HepG2 (cell line): ENCODE measurements around the gene GAREM1. TPM values are rescaled to one million over a fixed set of nuclear protein-coding genes. Genes with fewer than 3 reads are reported as not detected.

Experiments
- ATAC-seq: fragments of 200-7000 bp; cut with Tn5 transposase; 3 replicates; pipeline ENCODE4 v1.9.1; 2020; ENCODE audit warnings: mild to moderate bottlenecking, moderate library complexity
- BruUV-seq: library from RNA; stranded (reverse); fragments of 400-500 nt; replicated peaks from 2 replicates; lab custom pipeline; 2021; lab: Mats Ljungman, UMichigan
- CTCF ChIA-PET: fragments of 300-600 bp; formaldehyde crosslinking; extraction: SDS; loops from one replicate; lab custom pipeline; 2021; ENCODE audit warnings: low total read pairs, inconsistent platforms, low intra/inter-chr PET ratio; lab: Yijun Ruan, JAX
- POLR2A ChIA-PET: fragments of 350-600 bp; sonication (Branson Sonifier 250); formaldehyde crosslinking; loops from one replicate; lab custom pipeline; 2020; ENCODE audit warnings: antibody characterized with exemption, inconsistent platforms; lab: Yijun Ruan, JAX
- DNase-seq: peaks from one replicate; pipeline ENCODE4 v3.0.0-alpha.2; 2015; ENCODE audit warnings: low spot score
- FAIRE-seq: peaks from 3 replicates; lab custom pipeline; 2011; peaks lifted over from hg19 to GRCh38; lab: Jason Lieb, UNC
- H2AFZ ChIP-seq: one replicate; pipeline ENCODE4 v1.6.1; 2011; ENCODE audit warnings: low read length, inconsistent platforms
- H3K27ac ChIP-seq: fragments of 300-600 bp; 3 replicates; pipeline ENCODE4 v1.8.0; 2011; ENCODE audit warnings: mixed run types, mild to moderate bottlenecking, mixed read lengths, low read length, inconsistent platforms; ENCODE audit not compliant: insufficient read depth; ENCODE audit errors: extremely low read length
- H3K27me3 ChIP-seq, 2 experiments: fragments of 200-600 bp in 1 of 2; 2 replicates in 1 of 2; 3 replicates in 1 of 2; pipeline versions ENCODE4 v1.6.0 to v1.8.0; 2011; ENCODE audit warnings: low read length in 2 of 2, mild to moderate bottlenecking in 2 of 2, moderate library complexity in 2 of 2, inconsistent platforms in 1 of 2; ENCODE audit not compliant: insufficient read depth in 2 of 2, control insufficient read depth in 1 of 2
- H3K36me3 ChIP-seq, 2 experiments: fragments of 200-600 bp in 1 of 2; replicated peaks in 1 of 2; 2 replicates in 1 of 2; 3 replicates in 1 of 2; pipeline versions ENCODE4 v1.5.1 to v1.8.0; 2011; ENCODE audit warnings: low read length in 2 of 2, inconsistent platforms in 1 of 2; ENCODE audit not compliant: insufficient read depth in 2 of 2, control insufficient read depth in 1 of 2
- H3K4me1 ChIP-seq: 2 replicates; pipeline ENCODE4 v1.5.1; 2012; ENCODE audit warnings: low read length, inconsistent platforms; ENCODE audit not compliant: insufficient read depth
- H3K4me2 ChIP-seq: 2 replicates; pipeline ENCODE4 v1.6.0; 2011; ENCODE audit warnings: low read depth, low read length, inconsistent platforms
- H3K4me3 ChIP-seq, 3 experiments: fragments of 200-600 bp in 1 of 3; sonication (generic), shearing (Covaris generic) in 1 of 3; replicated peaks in 1 of 3; 2 replicates each; pipeline ENCODE4 v1.5.1; 2011 to 2016; ENCODE audit warnings: low read length in 3 of 3, inconsistent platforms in 2 of 3, low read depth in 2 of 3, mild to moderate bottlenecking in 2 of 3, control low read depth in 1 of 3, mixed read lengths in 1 of 3; ENCODE audit not compliant: insufficient read depth in 1 of 3
- H3K79me2 ChIP-seq: one replicate; pipeline ENCODE4 v1.6.1; 2011; ENCODE audit warnings: low read length, inconsistent platforms; ENCODE audit not compliant: insufficient read depth
- H3K9ac ChIP-seq: 2 replicates; pipeline ENCODE4 v1.6.0; 2011; ENCODE audit warnings: mild to moderate bottlenecking, low read depth, low read length, inconsistent platforms; ENCODE audit not compliant: insufficient read depth
- H3K9me3 ChIP-seq: 2 replicates; pipeline ENCODE4 v1.5.1; 2012; ENCODE audit warnings: mild to moderate bottlenecking, low read length
- H4K20me1 ChIP-seq: 2 replicates; pipeline ENCODE4 v1.6.0; 2011; ENCODE audit warnings: inconsistent platforms, mild to moderate bottlenecking, low read length, moderate library complexity; ENCODE audit not compliant: insufficient read depth
- MED1 ChIP-seq: sonication (generic); formaldehyde crosslinking; IDR thresholded peaks from 2 replicates; pipeline ENCODE4 v1.4.0; 2020; ENCODE audit warnings: missing genetic modification reagents
- NR2F1 ChIP-seq, 2 experiments: fragments of 450-650 bp in 1 of 2; formaldehyde crosslinking in 1 of 2; IDR thresholded peaks; 2 replicates each; pipeline versions ENCODE4 v1.5.0 to v1.6.1; 2016 to 2020; ENCODE audit warnings: mild to moderate bottlenecking in 1 of 2, missing compliant biosample characterization in 1 of 2, missing genetic modification reagents in 1 of 2, moderate library complexity in 1 of 2
- POGK ChIP-seq: sonication (generic); formaldehyde crosslinking; conservative IDR thresholded peaks from 2 replicates; pipeline ENCODE4 v1.8.0; 2022; ENCODE audit warnings: mild to moderate bottlenecking, moderate library complexity, missing genetic modification reagents
- STAT6 ChIP-seq: sonication (generic); formaldehyde crosslinking; IDR thresholded peaks from 2 replicates; pipeline ENCODE4 v1.4.0; 2020; ENCODE audit warnings: missing genetic modification reagents, mild to moderate bottlenecking, borderline replicate concordance
- TEF ChIP-seq: sonication (generic); formaldehyde crosslinking; IDR thresholded peaks from 2 replicates; pipeline ENCODE4 v1.5.0; 2020; ENCODE audit warnings: missing genetic modification reagents
- ZNF496 ChIP-seq: sonication (generic); formaldehyde crosslinking; IDR thresholded peaks from 2 replicates; pipeline ENCODE4 v1.8.1; 2023; ENCODE audit warnings: mild to moderate bottlenecking, moderate library complexity, missing genetic modification reagents; ENCODE audit not compliant: insufficient replicate concordance
- ZNF629 ChIP-seq: sonication (generic); formaldehyde crosslinking; conservative IDR thresholded peaks from 2 replicates; pipeline ENCODE4 v1.5.0; 2020; ENCODE audit warnings: missing genetic modification reagents
- ZNF737 ChIP-seq: sonication (generic); formaldehyde crosslinking; IDR thresholded peaks from 2 replicates; pipeline ENCODE4 v1.5.0; 2020; ENCODE audit warnings: missing genetic modification reagents, mild to moderate bottlenecking, borderline replicate concordance
- WGBS: methylation state at CpG from one replicate; pipeline ENCODE4 v1.1.6; 2017; ENCODE audit warnings: low lambda C conversion rate; 5-methylcytosine and 5-hydroxymethylcytosine counted together
- in situ Hi-C: cut with HindIII; loops from 2 replicates; pipeline ENCODE4 v1.10.0; 2017; ENCODE audit warnings: low pct_unique_long_range_greater_than_20kb; ENCODE audit not compliant: extremely low pct_ligation_motif_present
- intact Hi-C: fragments of 100-400 bp; cut with micrococcal nuclease; formaldehyde crosslinking; loops from one replicate; pipeline ENCODE4 v1.10.0; 2022; ENCODE audit not compliant: unreplicated experiment
- polyA plus RNA-seq, 8 experiments: library from polyadenylated mRNA; depleted of rRNA in 3 of 8; stranded (reverse) in 7 of 8; unstranded in 1 of 8; fragments of >200 nt; fragmentation: Illumina TruSeq in 4 of 8; extraction: Trizol in 4 of 8; gene quantifications; 2 replicates each; pipeline versions ENCODE4 v1.2.1 to v1.2.3, GENCODE V29; 2011 to 2016; ENCODE audit warnings: low read depth in 4 of 8, missing spikeins in 1 of 8, mixed read lengths in 1 of 8; ENCODE audit not compliant: insufficient read depth in 1 of 8
- total RNA-seq, 5 experiments: library from RNA; depleted of rRNA; stranded (reverse); fragments of >200 nt; fragmentation: Illumina TruSeq; extraction: Trizol; gene quantifications; 2 replicates each; pipeline ENCODE4 v1.2.3, GENCODE V29; 2016; ENCODE audit warnings: low read depth in 1 of 5

GAREM1 gene
- total and polyA plus RNA-seq, 2 of the 13 experiments (the other 11 are each of a cell fraction or from before 2014, with no cell fraction given): 2.5 to 2.9 TPM

DNA sequence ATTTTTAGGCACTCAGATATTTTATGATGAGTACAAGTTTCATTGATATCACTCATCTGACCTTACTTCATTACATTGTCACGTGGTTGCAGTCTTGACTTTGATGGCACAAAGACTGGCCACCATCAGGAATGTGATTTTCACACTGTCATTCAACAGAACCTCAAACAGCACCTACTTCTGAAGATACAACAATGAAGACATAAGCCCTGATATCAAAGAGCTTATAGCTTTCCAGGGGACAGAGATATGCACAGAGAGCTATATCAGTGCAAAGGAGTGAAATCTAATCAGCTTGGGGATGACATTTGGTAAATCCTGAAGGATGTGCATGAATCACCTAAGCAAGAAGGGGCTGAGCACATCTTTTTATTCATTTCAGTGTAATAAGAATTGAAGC is 208.6 kb downstream of the GAREM1 start:
- 33% methylated on average over 1 of the region's 1 CpG for WGBS
- intact Hi-C loops (no loop called here), in situ Hi-C loops (loop anchor here (10.0 kb wide), 1 partner anchor 107 kb away; no protein-coding TSS in a partner anchor)
- H3K27me3 ChIP-seq: no peaks in the 10 kb centered on the region
- ChIA-PET POLR2A (no interaction called here), CTCF (no interaction called here)
- TF ChIP-seq POGK (CRISPR knock-in tag) (no peak), STAT6 (no peak), ZNF496 (no peak), ZNF737 (CRISPR knock-in tag) (no peak), TEF (CRISPR knock-in tag) (no peak), ZNF629 (CRISPR knock-in tag) (no peak), MED1 (CRISPR knock-in tag) (no peak), NR2F1 (CRISPR knock-in tag; IDR thresholded peaks at IDR 0.05) (no peak)
- H3K4me3 ChIP-seq: no peak overlapping the region
- no peak for DNase-seq
- FAIRE-seq: no peak
- H3K79me2 ChIP-seq: no peaks in the 10 kb centered on the region
- H4K20me1 ChIP-seq: no peaks in the 10 kb centered on the region
- H3K9me3 ChIP-seq: no peaks in the 10 kb centered on the region
- no peak overlapping the region for H3K4me2 ChIP-seq
- no peak overlapping the region for H3K27ac ChIP-seq
- no peak overlapping the region for H3K9ac ChIP-seq
- no TSS peak for BruUV-seq
- no peaks in the 10 kb centered on the region for H3K36me3 ChIP-seq
- H2AFZ ChIP-seq: no peak overlapping the region
- ATAC-seq: no peak
- peaks cover 13% of the 10 kb centered on the region for H3K4me1 ChIP-seq
